AG09309 (cell line): ENCODE data around the gene DOCK2.

Experiments used
- DNase-seq: peaks from one replicate; pipeline ENCODE4 v3.0.0-alpha.2; 2010; ENCODE audit warnings: low read depth
- H3K4me3 ChIP-seq: 2 replicates; pipeline ENCODE4 v1.5.1; 2011; ENCODE audit warnings: mild to moderate bottlenecking, low read depth, low read length, moderate library complexity; ENCODE audit not compliant: control insufficient read depth
- TF ChIP-seq, protein P1 (sequence below): IDR thresholded peaks from 2 replicates; pipeline ENCODE4 v1.5.1; 2011; ENCODE audit warnings: mild to moderate bottlenecking, low read depth, low read length, inconsistent platforms; ENCODE audit not compliant: insufficient read depth, control insufficient read depth; ENCODE audit errors: missing control alignments

The DOCK2 gene

DNA sequence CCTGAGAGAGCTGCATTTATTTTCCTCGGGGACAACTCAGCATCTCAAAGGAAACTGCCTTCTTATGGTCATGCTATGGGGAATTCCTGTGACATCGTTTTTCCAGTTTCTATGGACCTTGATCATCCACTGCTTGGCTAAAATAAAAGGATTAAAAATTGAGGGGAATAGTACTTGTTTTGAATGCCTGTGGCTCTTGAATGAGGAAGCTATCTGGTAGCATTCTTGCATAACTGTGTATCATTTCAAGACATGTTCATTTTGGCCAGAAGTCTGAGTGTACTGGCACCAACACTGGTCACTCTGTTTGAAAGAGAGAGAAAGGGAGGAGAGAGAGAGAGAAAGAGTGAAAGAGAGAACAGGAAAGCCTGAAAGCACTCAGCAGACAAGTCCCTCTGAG lies 116.7 kb downstream of the DOCK2 start:
- TF ChIP-seq, protein P1, sequence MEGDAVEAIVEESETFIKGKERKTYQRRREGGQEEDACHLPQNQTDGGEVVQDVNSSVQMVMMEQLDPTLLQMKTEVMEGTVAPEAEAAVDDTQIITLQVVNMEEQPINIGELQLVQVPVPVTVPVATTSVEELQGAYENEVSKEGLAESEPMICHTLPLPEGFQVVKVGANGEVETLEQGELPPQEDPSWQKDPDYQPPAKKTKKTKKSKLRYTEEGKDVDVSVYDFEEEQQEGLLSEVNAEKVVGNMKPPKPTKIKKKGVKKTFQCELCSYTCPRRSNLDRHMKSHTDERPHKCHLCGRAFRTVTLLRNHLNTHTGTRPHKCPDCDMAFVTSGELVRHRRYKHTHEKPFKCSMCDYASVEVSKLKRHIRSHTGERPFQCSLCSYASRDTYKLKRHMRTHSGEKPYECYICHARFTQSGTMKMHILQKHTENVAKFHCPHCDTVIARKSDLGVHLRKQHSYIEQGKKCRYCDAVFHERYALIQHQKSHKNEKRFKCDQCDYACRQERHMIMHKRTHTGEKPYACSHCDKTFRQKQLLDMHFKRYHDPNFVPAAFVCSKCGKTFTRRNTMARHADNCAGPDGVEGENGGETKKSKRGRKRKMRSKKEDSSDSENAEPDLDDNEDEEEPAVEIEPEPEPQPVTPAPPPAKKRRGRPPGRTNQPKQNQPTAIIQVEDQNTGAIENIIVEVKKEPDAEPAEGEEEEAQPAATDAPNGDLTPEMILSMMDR: no peak
- H3K4me3 ChIP-seq: no peak overlapping the region
- DNase-seq: peak; percentile 50

DNA sequence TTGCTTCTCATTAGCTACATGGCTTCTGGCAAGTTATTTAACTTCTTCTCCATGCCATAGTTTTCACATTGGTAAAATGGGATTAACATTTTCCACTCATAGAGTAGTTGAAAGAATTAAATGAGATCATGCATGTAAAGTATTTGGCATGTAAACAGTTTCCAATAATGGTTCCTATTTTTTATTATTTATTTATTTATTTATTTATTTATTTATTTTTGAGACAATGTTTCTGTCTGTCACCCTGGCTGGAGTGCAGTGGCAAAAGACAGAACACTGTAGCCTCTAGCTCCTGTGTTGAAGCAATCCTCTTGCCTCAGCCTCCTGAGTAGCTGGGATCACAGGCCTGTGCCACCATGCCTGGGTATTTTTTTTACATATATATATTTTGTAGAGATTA lies 117.7 kb downstream of the DOCK2 start:
- DNase-seq: no peak
- H3K4me3 ChIP-seq: no peak overlapping the region
- TF ChIP-seq, protein P1: no peak

DNA sequence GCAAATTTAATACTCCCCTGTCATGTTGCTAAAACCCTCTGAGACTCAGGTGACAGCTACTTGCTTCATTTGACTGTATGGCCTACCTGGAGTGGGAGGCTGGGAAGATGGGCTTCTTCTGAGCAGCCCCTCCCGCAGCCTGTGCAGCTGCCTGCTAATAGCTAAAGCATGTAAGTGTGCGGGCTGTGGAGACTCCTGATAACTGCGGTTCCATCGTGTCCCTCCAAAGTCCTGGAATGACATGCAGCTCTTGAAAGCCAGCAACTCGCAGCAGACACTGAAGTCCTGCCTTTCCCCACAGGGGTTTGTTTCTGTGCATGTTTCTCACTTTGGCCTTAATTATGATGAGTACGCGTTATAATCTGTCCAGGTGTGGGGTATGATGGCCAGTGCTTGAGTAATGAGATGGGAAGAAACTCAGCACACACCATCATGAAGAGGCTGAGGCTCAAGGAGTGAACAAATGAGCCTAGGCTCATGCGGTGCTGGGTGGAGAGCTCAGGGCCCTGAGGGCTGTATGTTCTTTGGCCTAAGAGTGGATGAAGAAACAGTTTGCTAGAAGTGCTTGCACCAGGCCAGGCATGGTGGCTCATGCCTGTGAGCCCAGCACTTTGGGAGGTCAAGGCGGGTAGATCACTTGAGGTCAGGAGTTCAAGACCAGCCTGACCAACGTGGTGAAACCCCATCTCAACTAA lies 119.1 kb downstream of the DOCK2 start:
- H3K4me3 ChIP-seq: no peak overlapping the region
- no peak for DNase-seq
- TF ChIP-seq, protein P1: no peak

DNA sequence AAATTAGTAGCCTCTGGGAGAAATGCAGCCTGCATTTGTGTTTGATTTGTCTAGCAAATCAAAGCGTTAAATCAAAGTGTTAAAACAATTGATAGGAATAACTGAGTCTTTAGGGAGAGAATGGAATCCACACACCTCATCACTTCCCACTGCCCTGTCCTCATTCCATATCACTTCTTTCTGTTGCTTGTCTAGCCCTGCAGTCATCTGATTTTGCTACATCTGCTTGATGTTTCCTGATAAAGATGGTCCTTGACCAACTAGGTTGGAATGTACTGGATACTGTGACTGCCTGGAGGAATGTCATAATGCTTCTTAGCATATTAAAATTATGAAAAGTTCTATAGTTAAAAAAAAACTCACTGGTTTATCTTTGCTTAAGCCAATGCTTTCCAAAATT lies 119.9 kb downstream of the DOCK2 start:
- TF ChIP-seq, protein P1: no peak
- no peak overlapping the region for H3K4me3 ChIP-seq
- no peak for DNase-seq

DNA sequence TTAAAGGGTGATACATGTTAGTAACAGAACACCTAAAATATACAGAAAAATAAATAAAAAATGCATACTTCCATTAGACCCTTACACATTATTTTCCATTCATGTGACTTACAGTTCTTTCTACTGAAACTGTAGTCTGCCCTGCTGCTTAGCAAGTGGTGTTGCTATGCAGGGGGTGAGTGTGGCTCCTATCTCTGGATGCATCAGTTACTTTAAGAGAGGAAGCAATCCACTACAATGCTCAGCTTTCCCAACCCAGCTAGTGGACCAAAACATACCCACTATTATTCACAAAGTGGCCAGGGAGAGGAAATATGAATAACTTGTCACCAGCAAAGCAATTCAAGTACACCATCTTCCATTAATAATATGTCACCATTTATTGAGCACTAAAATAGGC lies 121.8 kb downstream of the DOCK2 start:
- TF ChIP-seq, protein P1: no peak
- DNase-seq: no peak
- no peak overlapping the region for H3K4me3 ChIP-seq

DNA sequence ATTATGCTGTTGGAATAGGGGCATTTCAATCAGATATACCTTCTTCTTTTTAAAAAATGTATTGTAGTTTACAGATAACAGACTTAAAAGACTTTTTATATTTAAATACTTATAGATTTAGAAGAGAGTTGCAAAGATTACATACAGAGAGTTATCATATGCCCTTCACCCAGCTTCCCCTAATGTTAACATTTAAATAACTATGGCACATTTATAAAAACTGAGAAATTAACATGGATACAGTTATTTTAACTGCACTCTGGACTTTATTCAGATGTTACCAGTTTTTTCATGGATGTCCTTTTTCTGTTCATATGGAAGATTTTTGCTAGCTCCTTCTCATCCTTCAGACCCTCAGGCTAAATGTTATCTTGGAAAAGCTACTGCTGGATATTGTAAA lies 123.2 kb downstream of the DOCK2 start:
- no peak overlapping the region for H3K4me3 ChIP-seq
- TF ChIP-seq, protein P1: no peak
- no peak for DNase-seq
